GM18519 (cell line): ENCODE measurements around the gene TMEM171.

Experiments used
- ATAC-seq: cut with Tn5 transposase; IDR thresholded peaks from one replicate; pipeline ENCODE4 v1.9.1; 2021; ENCODE audit warnings: mild to moderate bottlenecking, moderate library complexity; ENCODE audit not compliant: unreplicated experiment, low FRiP score

Gene TMEM171

DNA sequence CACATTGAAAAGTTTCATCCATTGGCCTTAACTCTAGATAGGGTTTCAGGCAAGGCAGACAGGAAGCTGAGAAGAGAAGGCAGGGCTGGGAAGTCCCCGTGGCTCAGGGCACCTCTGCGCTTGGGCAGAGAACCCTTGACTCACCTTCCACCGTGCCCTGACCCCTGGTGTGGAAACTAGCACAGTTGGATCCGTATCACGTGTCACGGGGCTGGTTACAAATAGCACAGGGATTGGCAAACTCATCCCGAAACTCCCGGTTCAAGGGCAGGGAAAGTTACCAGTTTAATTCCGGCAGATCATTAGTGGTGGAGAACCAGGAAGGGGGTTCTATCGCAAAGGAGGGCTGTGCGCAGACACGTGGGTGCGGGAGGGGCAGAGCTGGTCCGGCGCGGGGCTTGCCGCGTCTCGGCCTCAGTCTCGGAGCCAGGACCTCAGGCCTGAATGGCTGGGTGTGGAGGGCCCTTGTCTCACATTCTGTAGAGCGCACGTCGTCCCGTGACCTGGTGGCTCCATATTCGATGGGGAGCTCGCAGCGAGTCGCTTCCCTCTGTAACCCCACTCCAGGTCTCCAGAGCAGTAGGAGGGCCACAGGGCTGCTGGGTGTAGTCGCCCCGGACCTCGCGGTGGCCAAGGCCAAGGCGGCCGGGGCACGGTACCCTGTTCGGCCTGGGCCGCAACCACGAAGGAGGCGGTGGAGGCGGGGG, 771 bp upstream of the TMEM171 start:
- ATAC-seq: no peak

DNA sequence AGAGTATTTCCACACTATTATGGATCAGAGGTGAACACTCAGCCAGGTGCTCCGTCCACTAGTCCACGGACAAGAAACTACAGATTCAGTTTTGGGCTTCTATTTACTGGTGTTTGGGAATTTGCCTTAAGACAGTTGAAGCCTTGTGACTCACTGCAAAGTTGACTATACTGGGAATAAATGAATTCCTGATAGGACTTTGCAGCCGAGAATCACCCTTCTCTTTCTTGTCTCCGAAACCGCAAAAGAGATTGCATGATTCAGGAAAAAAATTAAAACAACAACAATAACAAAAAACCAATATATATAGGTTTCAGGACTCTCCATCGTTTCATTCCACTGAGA, 716 bp downstream of the TMEM171 start:
- ATAC-seq: no peak

DNA sequence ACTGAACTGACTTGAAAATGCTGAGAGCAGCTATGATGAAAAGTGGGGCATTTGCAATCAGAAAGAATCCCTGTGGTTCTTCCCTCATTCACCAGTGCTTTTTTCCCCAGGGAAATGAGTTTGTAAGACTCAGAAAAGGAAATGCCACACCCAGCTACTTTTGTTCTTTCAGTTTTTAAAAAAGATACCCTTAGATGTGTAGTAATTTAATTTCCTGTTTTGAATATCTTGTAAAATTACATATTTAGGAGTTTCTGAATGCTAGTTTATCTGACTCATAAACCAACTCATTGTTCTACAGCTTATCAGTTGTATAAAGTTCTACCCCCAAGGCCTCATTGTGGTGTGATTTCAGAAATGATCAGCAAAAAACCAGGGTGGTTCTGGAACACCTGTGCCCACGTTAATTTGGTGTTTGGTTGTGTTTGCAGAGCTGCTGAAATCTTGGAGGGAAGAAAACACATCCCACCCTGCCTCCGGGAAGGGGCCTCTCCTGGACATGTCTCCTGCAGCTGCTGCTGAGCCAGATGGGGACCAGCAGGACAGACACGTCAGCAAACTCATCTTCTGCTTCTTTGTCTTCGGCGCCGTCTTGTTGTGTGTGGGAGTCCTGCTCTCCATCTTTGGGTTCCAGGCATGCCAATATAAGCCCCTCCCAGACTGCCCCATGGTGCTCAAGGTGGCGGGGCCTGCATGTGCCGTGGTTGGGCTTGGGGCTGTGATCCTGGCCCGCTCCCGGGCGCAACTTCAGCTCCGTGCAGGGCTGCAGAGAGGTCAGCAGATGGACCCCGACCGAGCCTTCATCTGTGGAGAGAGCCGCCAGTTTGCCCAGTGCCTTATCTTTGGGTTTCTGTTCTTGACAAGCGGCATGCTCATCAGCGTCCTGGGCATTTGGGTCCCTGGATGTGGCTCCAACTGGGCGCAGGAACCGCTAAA, 2.8 kb downstream of the TMEM171 start:
- ATAC-seq: no peak

DNA sequence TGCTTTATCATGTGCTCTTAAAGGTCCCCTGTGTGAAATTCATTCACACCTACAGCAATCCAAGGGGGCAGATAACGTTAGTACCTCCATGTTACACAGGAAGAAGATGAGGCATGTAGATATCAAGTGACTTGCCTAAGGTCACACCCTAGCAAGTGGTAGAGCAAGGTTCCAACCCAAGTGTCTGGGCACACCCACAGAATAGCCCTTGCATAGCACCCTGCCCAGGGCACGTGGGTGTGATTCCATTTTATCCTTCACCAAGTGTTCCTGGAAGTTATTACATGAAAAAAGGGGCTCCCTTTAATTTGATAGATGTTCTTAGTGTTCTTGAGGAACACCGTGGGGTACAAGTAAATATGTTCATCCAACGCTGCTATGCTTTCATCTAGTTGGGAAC, 4.9 kb downstream of the TMEM171 start:
- ATAC-seq: no peak

DNA sequence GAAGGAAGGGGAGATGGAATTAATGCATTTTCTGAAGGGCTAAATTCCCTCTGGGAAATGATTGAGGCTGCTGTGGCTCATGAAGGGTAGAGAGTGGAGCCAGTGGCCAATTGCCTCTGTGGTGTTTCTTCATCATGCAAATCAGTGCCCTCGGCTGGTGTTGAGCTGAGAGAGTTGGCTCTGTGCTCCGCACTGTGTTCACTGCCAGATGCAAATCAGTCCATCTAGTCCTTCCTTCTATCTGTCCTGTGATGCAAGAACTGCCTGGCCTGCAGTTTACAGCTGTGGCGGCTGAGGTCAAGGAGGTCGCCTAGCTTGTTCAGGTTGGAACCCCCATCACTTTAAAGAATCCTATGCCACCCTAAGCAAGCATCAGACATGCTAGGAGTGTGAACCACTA, 6.0 kb downstream of the TMEM171 start:
- no peak for ATAC-seq

DNA sequence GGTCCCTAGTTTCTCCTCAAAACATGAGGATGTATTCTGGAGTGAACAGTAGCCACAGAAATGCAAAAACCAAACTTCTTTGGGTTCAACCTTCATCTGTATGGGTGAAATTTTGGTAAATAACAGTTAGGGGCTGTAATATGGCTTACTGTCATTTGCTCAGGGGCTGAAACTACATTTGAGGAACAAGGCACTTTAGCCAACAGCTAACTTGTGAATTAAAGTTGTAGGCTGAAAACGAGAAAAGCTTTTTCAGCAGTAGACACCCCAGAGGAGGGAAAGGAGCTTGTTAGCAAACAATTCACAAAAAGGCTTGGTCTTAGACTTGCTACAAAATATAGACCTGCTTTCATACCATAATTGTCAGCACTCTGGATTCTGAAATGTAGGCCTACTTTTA, 6.6 kb downstream of the TMEM171 start:
- ATAC-seq: no peak

- no peak for ATAC-seq
Measured at GRCh38 chr5:73129143-73129542, 8.8 kb downstream of the TMEM171 start.

DNA sequence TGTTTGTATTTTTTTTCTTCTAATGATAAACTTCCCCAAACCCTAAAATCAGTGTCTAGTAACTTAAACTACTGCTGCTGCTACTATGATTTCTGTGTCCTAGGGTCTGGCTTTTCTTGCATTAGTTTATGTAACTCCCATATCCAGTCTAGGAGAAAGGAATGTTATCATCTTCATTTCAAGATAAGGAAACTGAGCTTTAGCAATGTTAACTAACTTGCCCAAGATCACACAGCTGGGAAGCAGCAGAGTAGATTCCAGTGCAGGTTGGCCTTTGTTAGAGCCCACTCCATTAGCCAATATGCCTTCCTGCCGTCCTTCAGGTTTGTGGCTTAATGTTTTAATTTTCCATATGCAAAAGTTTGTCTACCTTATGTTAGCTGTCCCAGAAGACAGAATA, 10.4 kb downstream of the TMEM171 start:
- no peak for ATAC-seq

GRCh38 chr5:73131711-73132425, 11.5 kb downstream of the TMEM171 start:
- no peak for ATAC-seq

DNA sequence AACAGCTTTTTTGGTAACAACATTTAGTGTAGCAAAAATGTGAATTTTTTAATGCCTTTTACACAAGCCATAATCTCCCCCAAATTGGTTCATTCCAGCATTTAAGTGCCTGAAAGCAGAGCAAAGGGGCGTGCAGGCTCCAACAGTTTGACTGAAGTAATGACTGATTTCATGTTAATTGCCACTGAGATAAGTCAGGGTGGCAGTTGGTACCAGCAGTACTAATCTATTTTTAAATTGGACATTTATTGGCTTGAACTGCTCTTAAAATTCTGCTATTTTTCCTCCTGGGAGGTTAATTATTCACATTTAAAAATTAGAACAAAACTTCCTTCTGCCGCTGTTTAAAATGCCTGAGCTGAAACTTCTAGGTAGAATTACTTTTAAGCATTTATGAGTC, 12.4 kb downstream of the TMEM171 start:
- ATAC-seq: no peak

- no peak for ATAC-seq
Measured at GRCh38 chr5:73135021-73135420, 14.6 kb downstream of the TMEM171 start.

DNA sequence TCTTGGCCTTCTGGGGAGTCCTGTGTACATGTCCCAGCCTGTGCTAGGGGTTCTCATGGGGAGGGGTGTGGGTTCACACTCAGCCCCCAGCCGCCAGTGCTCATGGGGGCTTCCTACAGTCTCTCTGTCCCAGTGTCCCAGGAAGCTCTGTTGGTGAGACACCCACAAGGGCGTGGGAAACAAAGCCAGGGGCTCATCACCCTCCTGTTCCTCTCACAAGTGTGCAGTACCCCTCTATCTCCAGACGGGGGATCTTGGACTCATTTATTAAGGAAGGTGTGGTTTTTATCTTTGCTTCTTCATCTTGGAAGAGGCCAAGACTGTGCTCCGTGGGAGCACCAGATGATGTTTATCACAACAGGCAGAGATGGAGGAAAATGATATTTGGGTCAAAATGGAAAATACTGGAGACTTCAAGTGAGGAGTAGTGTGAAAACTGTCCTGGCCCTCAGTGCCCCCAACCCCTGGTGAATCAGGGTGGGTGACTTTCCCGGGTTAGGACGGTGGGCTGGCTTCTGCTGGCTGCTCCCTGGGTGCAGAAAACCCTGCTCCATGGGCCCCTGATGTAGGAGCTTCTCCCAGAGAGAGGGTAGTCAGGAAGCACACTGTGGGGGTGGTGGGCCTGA, 15.2 kb downstream of the TMEM171 start:
- no peak for ATAC-seq

- ATAC-seq: no peak
Measured at GRCh38 chr5:73136055-73136562, 15.7 kb downstream of the TMEM171 start.

GRCh38 chr5:73137563-73138530, 17.5 kb downstream of the TMEM171 start:
- ATAC-seq: no peak

DNA sequence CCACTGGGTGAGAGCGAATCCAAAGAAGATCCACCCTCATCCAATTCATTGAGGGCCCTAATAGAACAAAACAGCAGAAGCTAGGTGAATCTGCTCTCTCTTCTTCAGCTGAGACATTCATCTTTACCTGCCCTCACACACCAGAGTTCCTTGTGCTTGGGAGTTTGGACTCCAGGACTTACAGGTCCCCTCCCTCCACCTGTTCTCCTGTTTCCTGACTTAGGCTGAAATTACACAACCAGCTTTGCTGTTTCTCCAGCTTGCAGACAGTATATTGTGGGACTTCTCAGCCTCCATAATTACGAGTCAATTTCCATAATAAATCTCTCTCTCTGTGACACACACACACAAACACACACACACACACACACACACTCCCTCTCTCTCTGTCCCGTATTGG, 19.1 kb downstream of the TMEM171 start:
- no peak for ATAC-seq

DNA sequence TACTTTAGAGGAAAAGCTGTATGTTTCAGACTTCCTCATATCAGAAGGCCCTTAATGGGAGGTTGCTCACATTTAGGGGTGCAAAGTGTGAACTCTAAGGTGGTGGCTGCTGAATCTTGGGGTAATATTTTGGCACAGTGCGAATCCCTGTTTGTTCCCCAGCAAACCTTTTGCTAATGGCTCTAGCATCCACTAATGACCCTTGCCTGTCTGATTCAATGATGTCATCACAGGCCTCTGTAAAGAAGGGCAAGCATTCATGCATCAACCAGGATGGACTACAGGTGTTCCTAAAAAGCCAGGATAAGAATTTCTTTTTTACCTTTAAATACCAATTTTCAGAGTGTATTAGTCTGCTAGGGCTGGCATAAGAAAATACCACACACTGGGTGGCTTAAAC, 20.4 kb downstream of the TMEM171 start:
- no peak for ATAC-seq

- no peak for ATAC-seq
Measured at GRCh38 chr5:73142035-73142434, 21.7 kb downstream of the TMEM171 start.

- ATAC-seq: no peak
Measured at GRCh38 chr5:73143716-73144115, 23.3 kb downstream of the TMEM171 start.

- no peak for ATAC-seq
Measured at GRCh38 chr5:73149540-73149939, 29.2 kb downstream of the TMEM171 start.

- no peak for ATAC-seq
Measured at GRCh38 chr5:73150876-73151275, 30.5 kb downstream of the TMEM171 start.
